Subcutaneous abdominal adipose tissue (tissue), 5 donors: ENCODE data around the gene CPE.
"Not testable (repeated sequence)": the region's sequence is repeated elsewhere in the genome, so short reads cannot be mapped to it uniquely, and the experiment has no call there.

Source experiments
- H3K27ac ChIP-seq: one replicate; pipeline ENCODE4 v1.7.0; 2013; ENCODE audit warnings: low read depth, mild to moderate bottlenecking, inconsistent platforms, low read length, moderate library complexity
- H3K27me3 ChIP-seq, 5 donors: one replicate each; pipeline ENCODE4 v1.7.0; 2013; ENCODE audit warnings: low read length in 5 of 5, inconsistent platforms in 1 of 5; ENCODE audit not compliant: control insufficient read depth in 5 of 5, insufficient read depth in 4 of 5
- H3K36me3 ChIP-seq, 5 donors: one replicate each; pipeline ENCODE4 v1.7.0; 2013; ENCODE audit warnings: low read length in 5 of 5; ENCODE audit not compliant: control insufficient read depth in 5 of 5, insufficient read depth in 5 of 5
- H3K4me1 ChIP-seq, 5 donors: one replicate each; pipeline ENCODE4 v1.7.0; 2013; ENCODE audit warnings: low read length in 5 of 5, mild to moderate bottlenecking in 3 of 5, moderate library complexity in 1 of 5; ENCODE audit not compliant: control insufficient read depth in 5 of 5, insufficient read depth in 5 of 5
- H3K4me3 ChIP-seq, 5 donors: one replicate each; pipeline ENCODE4 v1.7.0; 2013; ENCODE audit warnings: low read length in 5 of 5, low read depth in 1 of 5
- H3K9ac ChIP-seq, 5 donors: one replicate each; pipeline ENCODE4 v1.7.0; 2013; ENCODE audit warnings: low read length in 5 of 5, mild to moderate bottlenecking in 4 of 5, moderate library complexity in 3 of 5
- H3K9me3 ChIP-seq, 5 donors: one replicate each; pipeline ENCODE4 v1.7.0; 2013; ENCODE audit warnings: low read length in 5 of 5; ENCODE audit not compliant: control insufficient read depth in 5 of 5
- donor health status: healthy.
- donor health status: healthy.
- donor health status: healthy.
- donor health status: healthy.
- donor health status: healthy.

CPE gene

DNA sequence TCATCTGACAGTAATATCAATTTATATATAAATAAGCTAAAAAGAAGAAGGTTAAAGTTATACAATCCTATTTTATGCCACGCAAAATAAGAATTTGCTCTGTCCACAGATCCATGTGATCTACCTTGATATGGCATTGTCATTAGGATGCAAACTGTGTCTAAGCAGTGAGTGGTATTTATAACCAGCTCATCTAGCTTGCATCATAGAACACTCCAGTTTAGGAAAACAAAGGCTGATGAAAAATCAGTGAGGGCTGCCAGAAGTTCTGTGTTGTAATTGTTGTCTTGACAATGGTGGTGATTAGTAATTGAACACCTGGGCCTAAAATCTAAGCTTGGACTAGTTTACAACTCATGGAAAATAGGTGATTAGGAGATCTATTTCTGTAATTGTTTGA, 111.0 kb downstream of the CPE start:
- Histone ChIP-seq H3K4me3 (no peak overlapping the region), H3K27ac (no peak overlapping the region), H3K27me3 (no peaks in the 10 kb centered on the region), H3K4me1 (peaks cover 0 to 5% (median 2%) of the 10 kb centered on the region in 5 donors), H3K9ac (no peak overlapping the region), H3K36me3 (peaks cover 0 to 3% (median 0%) of the 10 kb centered on the region in 5 donors), H3K9me3 (no peaks in the 10 kb centered on the region)

DNA sequence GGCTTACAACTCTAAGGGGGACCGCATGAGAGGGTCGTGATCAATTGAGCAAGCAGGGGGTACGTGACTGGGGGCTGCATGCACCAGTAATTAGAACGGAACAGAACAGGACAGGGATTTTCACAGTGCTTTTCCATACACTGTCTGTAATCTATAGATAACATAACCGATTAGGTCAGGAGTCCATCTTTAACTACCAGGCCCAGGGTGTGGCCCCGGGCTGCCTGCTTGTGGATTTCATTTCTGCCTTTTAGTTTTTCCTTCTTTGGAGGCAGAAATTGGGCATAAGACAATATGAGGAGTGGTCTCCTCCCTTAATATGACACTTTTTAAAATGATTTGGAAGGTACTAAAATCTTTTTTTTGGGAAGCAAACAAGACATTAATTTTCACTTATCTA, 113.8 kb downstream of the CPE start:
- not testable (repeated sequence) for H3K4me1 ChIP-seq, H3K9ac ChIP-seq

DNA sequence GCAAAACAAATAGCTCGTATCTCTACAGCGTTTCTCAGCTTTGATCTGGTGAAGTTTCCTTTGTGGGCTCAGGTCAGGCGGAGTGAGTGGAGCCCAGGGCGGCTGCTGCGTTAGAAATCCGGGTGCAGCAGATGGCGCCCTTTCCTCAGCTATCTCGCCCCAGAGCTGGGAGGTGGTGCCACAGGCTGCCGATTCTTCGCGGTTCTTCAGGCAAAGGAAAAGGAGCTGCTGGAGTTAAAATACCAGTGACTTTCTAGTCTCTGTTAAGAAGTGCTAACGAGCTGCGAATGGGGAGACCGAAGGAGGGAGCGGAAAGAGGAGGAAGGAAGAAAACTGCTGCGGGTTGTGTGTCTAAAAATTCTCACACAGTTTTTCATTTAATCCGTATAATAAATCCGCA, 114.6 kb downstream of the CPE start:
- no peak overlapping the region for H3K27ac ChIP-seq
- no peaks in the 10 kb centered on the region for H3K9me3 ChIP-seq
- H3K4me3 ChIP-seq = peak overlapping the region in 3 of 5 donors; percentile 7 to 48 (median 36)
- H3K27me3 ChIP-seq = no peaks in the 10 kb centered on the region
- peaks cover 0 to 5% (median 2%) of the 10 kb centered on the region in 5 donors for H3K4me1 ChIP-seq
- peak overlapping the region in 1 of 5 donors; percentile 44 for H3K9ac ChIP-seq
- peaks cover 0 to under 1% (median 0%) of the 10 kb centered on the region in 5 donors for H3K36me3 ChIP-seq

More for the DNA sequence above, 113.8 kb downstream of the CPE start:
- not testable (repeated sequence) for H3K4me3 ChIP-seq, H3K9me3 ChIP-seq, H3K27me3 ChIP-seq, H3K36me3 ChIP-seq, H3K27ac ChIP-seq

DNA sequence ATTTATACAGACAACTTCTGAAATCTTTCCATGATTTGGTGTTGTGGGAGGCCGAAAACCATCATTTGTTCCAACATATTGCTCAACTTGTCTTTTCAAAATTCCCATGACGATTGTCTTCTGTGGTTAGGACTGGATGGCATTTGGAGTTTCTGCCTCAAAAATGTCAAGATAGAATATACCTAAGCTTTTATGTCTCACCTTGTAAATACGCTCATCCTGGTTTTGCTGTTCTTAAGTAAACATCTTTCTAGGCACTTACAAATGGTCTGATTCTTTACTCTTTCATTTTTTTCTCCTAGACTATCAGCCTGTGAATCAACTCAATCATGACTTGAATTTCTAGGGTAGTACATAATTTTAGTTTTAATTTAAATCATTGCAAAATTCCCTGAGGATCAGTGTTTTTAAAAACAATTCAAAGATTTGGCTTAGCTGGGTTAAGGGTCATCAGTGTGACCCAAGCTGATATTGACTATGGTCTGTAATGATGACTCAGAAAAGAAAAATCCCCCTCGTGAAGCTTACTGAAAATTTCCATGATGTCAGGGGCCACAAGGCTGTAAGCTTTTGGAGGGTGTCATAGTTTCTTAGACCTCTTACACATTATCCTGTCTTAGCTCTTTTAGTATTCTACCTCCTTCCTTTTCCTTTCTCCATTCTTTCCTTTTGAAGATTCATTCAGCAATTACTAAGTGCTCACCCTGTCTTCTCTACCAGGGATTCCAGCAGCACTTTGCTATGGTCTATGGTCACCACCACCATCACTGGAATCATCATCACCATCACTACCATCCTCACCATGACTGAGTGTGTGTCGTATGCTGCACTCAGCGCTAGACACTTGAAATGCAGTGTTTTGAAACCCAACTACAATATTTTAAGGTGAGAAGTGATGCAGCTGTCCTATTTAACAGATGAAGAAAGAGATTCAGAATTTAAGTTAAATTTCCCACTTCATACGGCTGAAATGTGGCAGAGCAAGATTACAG, 124.4 kb downstream of the CPE start:
- H3K36me3 ChIP-seq = peaks cover 0 to 4% (median 0%) of the 10 kb centered on the region in 5 donors
- H3K27me3 ChIP-seq = no peaks in the 10 kb centered on the region
- H3K9ac ChIP-seq = peak overlapping the region in 3 of 5 donors; percentile 2 to 66 (median 55)
- H3K4me3 ChIP-seq = no peak overlapping the region
- H3K27ac ChIP-seq = peak overlapping the region; percentile 92
- peaks cover 5 to 42% (median 34%) of the 10 kb centered on the region in 5 donors for H3K4me1 ChIP-seq
- no peaks in the 10 kb centered on the region for H3K9me3 ChIP-seq

DNA sequence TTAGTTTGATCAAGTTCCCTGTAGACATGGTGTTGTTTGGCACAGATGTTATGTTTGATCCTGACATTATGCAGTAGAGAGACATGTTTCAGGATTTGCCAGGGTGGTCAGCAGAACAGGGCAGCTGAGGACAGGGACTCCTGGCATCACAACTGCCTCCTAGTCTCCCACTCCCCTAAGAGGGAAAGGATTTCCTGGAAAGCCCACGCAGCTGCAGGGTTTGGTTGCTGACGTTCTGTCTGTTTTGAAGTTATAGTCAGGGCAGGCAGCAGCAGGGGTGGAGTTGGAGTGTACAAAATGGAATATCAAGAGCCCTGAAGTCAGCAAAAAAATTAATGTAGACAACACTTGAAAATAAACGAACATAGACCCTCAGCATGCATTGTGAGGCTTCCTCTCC, 125.4 kb downstream of the CPE start:
- Histone ChIP-seq H3K9me3 (no peaks in the 10 kb centered on the region), H3K4me1 (peaks cover 5 to 45% (median 36%) of the 10 kb centered on the region in 5 donors), H3K27ac (peak overlapping the region; percentile 92), H3K9ac (no peak overlapping the region), H3K27me3 (no peaks in the 10 kb centered on the region), H3K36me3 (peaks cover 0 to 4% (median 0%) of the 10 kb centered on the region in 5 donors), H3K4me3 (no peak overlapping the region)

DNA sequence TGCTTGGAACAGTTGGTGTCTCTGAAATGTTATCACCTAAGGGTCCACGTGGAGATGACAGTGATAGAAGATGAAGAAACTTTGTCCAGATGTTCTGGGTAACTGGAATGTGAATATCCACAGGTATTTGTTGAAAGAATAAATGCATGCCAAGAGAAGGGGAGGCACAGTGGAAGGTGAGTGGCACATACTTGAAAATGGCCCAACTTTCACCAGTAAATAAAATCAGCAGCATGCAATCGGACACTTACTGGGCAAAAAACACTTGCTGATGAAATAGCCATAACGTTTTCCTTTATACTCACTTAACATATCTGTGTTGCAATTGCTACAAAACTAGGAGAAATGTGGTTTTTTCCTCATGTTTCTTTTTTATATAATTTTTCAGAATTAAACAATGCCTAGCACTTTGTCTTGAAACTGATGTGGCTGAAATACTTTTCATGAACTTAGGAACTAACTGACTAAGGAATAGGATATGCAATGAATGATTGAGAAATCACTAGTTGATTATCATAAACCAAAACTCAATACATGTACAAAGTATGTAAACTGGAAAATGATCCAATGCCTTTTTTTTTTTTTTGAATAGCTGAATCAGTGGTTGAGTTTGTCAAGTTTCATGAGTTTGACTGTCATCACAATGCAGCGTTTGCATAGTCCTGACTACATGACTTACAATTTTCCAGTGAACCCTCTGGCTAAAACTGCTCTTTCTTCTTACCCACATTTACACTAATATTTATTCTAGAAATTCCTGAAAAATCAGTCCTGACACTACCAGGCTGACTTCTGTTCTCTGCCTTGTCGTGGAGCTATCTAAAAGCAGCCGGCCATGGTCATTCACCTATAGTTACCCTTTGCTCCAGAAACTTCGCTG, 127.4 kb downstream of the CPE start:
- H3K9me3 ChIP-seq = no peaks in the 10 kb centered on the region
- H3K9ac ChIP-seq = peak overlapping the region in 1 of 5 donors; percentile 27
- H3K4me3 ChIP-seq = no peak overlapping the region
- H3K27ac ChIP-seq = peak overlapping the region; percentile 74
- H3K27me3 ChIP-seq = no peaks in the 10 kb centered on the region
- H3K4me1 ChIP-seq = peaks cover 5 to 55% (median 39%) of the 10 kb centered on the region in 5 donors
- no peaks in the 10 kb centered on the region for H3K36me3 ChIP-seq

DNA sequence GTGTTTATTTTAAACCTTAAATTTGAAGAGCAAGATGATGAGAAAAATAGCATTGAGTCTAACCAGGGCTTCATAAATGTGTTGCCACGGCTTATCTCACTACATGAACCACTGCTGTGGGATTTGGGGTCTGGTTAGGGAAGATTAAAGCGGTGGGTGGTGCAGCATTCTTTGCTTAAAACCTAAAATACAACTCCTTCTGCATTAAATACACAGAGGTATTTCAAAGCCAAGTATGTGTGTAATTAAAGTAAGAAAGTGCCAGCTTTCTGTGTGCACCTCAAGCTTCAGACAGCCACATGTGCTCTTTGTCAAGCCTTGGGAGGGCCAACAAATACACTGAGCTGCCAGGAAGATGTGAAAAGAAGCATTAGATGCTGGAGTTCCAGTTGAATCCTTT, 128.0 kb downstream of the CPE start:
- no peak overlapping the region for H3K4me3 ChIP-seq
- H3K9ac ChIP-seq = peak overlapping the region in 1 of 5 donors; percentile 27

DNA sequence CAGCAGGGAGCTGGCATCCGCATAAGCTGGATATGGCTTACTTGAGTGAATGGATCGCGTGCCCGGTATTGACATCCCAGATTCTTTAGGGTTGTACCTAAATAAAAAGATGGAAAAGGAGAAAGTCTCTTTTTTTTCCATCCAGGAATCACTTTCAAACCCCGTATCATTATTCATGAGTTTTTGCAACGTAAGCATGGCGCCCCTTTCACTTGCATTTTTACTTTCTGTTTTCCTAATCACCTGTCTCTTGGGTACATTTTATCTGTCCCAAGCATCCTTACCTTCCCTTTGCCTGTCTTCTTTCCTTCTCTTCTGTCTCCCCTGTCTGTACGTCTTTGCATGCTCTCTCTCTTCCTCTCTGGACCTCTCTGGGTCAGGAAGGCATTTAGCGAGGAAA, 128.6 kb downstream of the CPE start:
- Histone ChIP-seq H3K4me3 (no peak overlapping the region), H3K9ac (no peak overlapping the region), H3K9me3 (no peaks in the 10 kb centered on the region), H3K36me3 (no peaks in the 10 kb centered on the region), H3K27me3 (no peaks in the 10 kb centered on the region), H3K4me1 (peaks cover 5 to 51% (median 35%) of the 10 kb centered on the region in 5 donors), H3K27ac (peak overlapping the region; percentile 74)

More for the DNA sequence above, 128.0 kb downstream of the CPE start:
- Histone ChIP-seq H3K9me3 (no peaks in the 10 kb centered on the region), H3K27ac (peak overlapping the region; percentile 74), H3K27me3 (no peaks in the 10 kb centered on the region), H3K36me3 (no peaks in the 10 kb centered on the region), H3K4me1 (peaks cover 5 to 55% (median 39%) of the 10 kb centered on the region in 5 donors)

DNA sequence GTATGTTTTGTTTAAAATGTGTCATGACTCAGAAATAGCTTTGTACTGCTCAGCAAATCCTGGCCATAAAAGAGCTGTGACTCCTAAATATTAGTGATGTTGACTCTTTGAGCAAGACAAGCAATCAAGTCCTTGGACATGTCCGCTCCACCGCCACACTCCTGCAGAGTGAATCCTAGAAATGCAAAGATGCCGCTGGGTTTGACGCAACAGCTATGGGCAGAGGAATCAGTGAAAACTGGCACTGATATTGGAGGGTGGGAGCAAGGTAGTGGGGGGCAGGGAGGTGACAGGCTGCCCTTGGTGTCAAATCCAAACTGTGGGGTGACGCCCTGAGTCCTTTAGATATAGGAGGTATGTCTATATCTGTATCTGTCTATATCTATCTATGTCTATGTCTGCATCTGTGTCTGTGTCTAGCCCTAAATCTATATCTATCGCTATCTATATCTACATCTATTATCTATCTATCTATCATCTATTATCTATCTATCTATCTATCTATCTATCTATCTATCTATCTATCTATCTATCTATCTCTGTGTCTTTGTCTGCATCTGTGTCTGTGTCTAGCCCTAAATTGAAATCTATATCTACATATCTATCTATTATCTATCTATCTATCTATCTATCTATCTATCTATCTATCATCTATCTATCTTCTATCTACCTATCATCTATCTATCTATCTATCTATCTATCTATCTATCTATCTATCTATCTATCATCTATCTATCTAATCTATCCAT, 129.7 kb downstream of the CPE start:
- peaks cover 0 to 45% (median 35%) of the 10 kb centered on the region in 5 donors for H3K4me1 ChIP-seq
- no peak overlapping the region for H3K27ac ChIP-seq
- no peaks in the 10 kb centered on the region for H3K36me3 ChIP-seq
- H3K9ac ChIP-seq = no peak overlapping the region
- H3K27me3 ChIP-seq = no peaks in the 10 kb centered on the region
- no peak overlapping the region for H3K4me3 ChIP-seq
- no peaks in the 10 kb centered on the region for H3K9me3 ChIP-seq
